Renal pelvis (tissue), 12 donors: ENCODE measurements around the gene LRRC15. TPM values are rescaled to one million over a fixed set of nuclear protein-coding genes. Genes with fewer than 3 reads are reported as not detected.

ENCODE experiments used
- DNase-seq: peaks from one replicate; pipeline ENCODE4 v3.0.0-alpha.2; 2013
- long read RNA-seq, 16 experiments: transcript quantifications; one replicate each; lab custom pipeline, GENCODE V29; 2026
- polyA plus RNA-seq, 3 donors: library from polyadenylated mRNA; unstranded; fragments of 120-200 nt; gene quantifications; one replicate each; pipeline ENCODE4 v1.2.1, GENCODE V29; 2013; ENCODE audit not compliant: insufficient read length in 3 of 3

The LRRC15 gene
- under 1 TPM in 2 of 3 donors, not detected in 1; 0.12 to 0.13 TPM for polyA plus RNA-seq
- long read RNA-seq, donor 1: 0 reads
- long read RNA-seq, donor 2: 0 reads
- long read RNA-seq, donor 3: 0 reads
- long read RNA-seq, donor 4: 0 reads
- long read RNA-seq, donor 5: 0 reads
- long read RNA-seq, donor 6: 0 reads
- long read RNA-seq, donor 7: 0 reads
- long read RNA-seq, donor 8: 0 reads
- long read RNA-seq, donor 9: 0 reads
- long read RNA-seq, donor 10: 0 reads
- long read RNA-seq, donor 11: 0 reads
- long read RNA-seq, donor 12: 0 reads
- long read RNA-seq, donor 13, full-length matches to known transcripts: 1 of 1 reads
- long read RNA-seq, donor 13, partial matches to known transcripts: 0 of 1 reads
- long read RNA-seq, donor 13, other reads (novel, unspliced or antisense): 0 of 1 reads
- long read RNA-seq, donor 14: 0 reads
- long read RNA-seq, donor 15: 0 reads
- long read RNA-seq, donor 16: 0 reads

GRCh38 chr3:194369522-194370279 is at the start of gene LRRC15:
Gene LRRC15 (minus strand): TSS chr3:194369743. CDS start chr3:194361043, 8,700 bp downstream.
- no peak for DNase-seq

- DNase-seq: no peak
These were observed 49.1 kb upstream of the LRRC15 start for GRCh38 chr3:194418671-194419070.

GRCh38 chr3:194407423-194407822 is 37.9 kb upstream of the LRRC15 start:
- no peak for DNase-seq

GRCh38 chr3:194405766-194406165 is 36.2 kb upstream of the LRRC15 start:
- no peak for DNase-seq

- DNase-seq: no peak
These were observed 35.0 kb upstream of the LRRC15 start for GRCh38 chr3:194404365-194405140.

- no peak for DNase-seq
These were observed 32.4 kb upstream of the LRRC15 start for GRCh38 chr3:194401868-194402329.

GRCh38 chr3:194401346-194401745 is 31.8 kb upstream of the LRRC15 start:
- DNase-seq: no peak

GRCh38 chr3:194399874-194400411 is 30.4 kb upstream of the LRRC15 start:
- no peak for DNase-seq

- no peak for DNase-seq
These were observed 29.6 kb upstream of the LRRC15 start, which contains the start of gene GP5 for GRCh38 chr3:194399166-194399565. Gene GP5 (minus strand): TSS chr3:194399266. CDS start chr3:194398282, 984 bp downstream.

GRCh38 chr3:194397757-194398312 is 28.3 kb upstream of the LRRC15 start:
- DNase-seq: no peak

- no peak for DNase-seq
These were observed 27.6 kb upstream of the LRRC15 start for GRCh38 chr3:194396859-194397756.

GRCh38 chr3:194396539-194396858 is 27.0 kb upstream of the LRRC15 start:
- no peak for DNase-seq

GRCh38 chr3:194395778-194396538 is 26.4 kb upstream of the LRRC15 start:
- peak; percentile 82 for DNase-seq

- DNase-seq: no peak
These were observed 25.7 kb upstream of the LRRC15 start for GRCh38 chr3:194395212-194395611.

GRCh38 chr3:194392576-194392975 is 23.0 kb upstream of the LRRC15 start:
- no peak for DNase-seq

- DNase-seq: no peak
These were observed 21.3 kb upstream of the LRRC15 start for GRCh38 chr3:194390835-194391234.

- no peak for DNase-seq
These were observed 19.7 kb upstream of the LRRC15 start for GRCh38 chr3:194389269-194389668.

GRCh38 chr3:194387926-194388418 is 18.4 kb upstream of the LRRC15 start:
- no peak for DNase-seq

- DNase-seq: no peak
These were observed 17.7 kb upstream of the LRRC15 start for GRCh38 chr3:194387276-194387675.
